Gastrocnemius medialis (tissue), 4 donors: ENCODE data around the gene CAMTA1.

Experiments
- CTCF ChIP-seq, 5 experiments: fragments of 450-650 bp in 3 of 5; fragments of 200-600 bp in 2 of 5; sonication (generic) in 2 of 5; IDR thresholded peaks in 4 of 5; conservative IDR thresholded peaks in 1 of 5; 1 replicate in 4 of 5; 2 replicates in 1 of 5; pipeline ENCODE4 v1.5.1; 2016 to 2019; ENCODE audit warnings: antibody characterized with exemption in 5 of 5, mild to moderate bottlenecking in 3 of 5, moderate library complexity in 3 of 5
- POLR2A ChIP-seq, 2 donors: fragments of 450-650 bp; IDR thresholded peaks; one replicate each; pipeline ENCODE4 v1.6.1; 2017; ENCODE audit warnings: antibody characterized with exemption in 2 of 2, mild to moderate bottlenecking in 2 of 2, moderate library complexity in 2 of 2

- TF ChIP-seq CTCF (IDR thresholded peaks at IDR 0.05 in 4 of 5, conservative IDR thresholded peaks at IDR 0.05 in 1 of 5) (no peak), POLR2A (IDR thresholded peaks at IDR 0.05) (no peak)
Measured at GRCh38 chr1:7095343-7095964, 310.2 kb downstream of the CAMTA1 start.
